HS-27A (cell line): ENCODE measurements around the gene GMDS.

ENCODE experiments used
- DNase-seq: peaks from one replicate; pipeline ENCODE4 v3.0.0-alpha.2; 2012; ENCODE audit warnings: low read depth, missing footprints

GMDS gene

GRCh38 chr6:1832844-1833787 is 412.3 kb downstream of the GMDS start:
- DNase-seq, result no peak

DNA sequence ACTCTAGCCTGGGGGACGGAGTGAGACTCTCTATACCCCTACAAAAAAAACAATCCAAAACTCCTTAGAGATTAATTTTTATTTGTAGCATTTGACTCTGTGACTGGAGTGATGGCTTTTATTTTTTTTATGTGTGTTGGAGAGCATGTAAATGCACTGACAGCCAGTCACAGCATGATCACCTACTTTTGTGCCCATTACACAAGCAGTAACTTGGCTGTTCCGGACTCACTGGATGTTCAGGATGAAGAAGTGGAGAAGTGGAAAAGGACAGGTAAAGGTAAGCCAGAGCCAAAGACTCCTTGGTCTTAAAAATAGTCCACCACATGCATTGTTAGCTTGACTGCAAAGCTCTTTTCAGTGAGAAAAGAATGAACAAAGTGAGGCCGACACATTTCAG is 413.0 kb downstream of the GMDS start:
- DNase-seq, result no peak

GRCh38 chr6:1827984-1828793 is 417.2 kb downstream of the GMDS start:
- DNase-seq, result no peak

- no peak for DNase-seq
These were observed 419.5 kb downstream of the GMDS start for GRCh38 chr6:1825926-1826325.

DNA sequence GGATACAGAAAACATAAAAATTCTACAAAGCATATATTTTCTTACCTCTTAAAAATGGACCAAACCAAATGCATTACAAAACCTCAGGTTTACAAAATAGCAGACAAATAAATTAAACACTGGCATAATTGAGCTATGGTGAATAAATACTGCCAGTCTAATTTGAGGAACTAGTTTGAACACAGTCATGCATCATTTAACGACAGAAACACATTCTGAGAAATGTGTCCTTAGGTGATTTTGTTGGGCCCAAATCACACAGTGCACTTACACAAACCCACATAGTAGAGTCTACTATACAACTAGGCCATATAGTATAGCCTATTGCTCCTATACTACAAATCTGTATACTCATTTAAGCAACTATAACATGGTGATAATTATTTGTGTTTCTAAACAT is 420.1 kb downstream of the GMDS start:
- no peak for DNase-seq

- DNase-seq, result no peak
These were observed 423.8 kb downstream of the GMDS start for GRCh38 chr6:1821513-1822183.

DNA sequence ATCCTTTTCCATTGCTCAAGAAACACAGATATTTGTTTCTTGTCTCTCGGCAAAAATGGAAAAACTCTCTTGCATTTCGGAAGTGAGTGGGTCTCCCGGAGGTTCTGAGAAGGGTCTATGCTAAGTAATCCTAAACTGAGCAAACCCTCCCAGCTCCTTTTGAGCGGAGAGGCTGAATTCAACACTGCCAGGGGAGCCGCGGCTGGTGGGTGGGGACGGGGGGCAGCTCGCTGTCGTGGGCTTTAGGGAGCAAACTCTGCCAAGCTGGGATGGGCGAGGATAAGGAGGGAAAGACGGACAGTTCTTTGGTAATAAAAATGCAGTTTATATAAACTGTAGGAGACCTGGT is 424.3 kb downstream of the GMDS start:
- DNase-seq, result no peak

- no peak for DNase-seq
These were observed 424.7 kb downstream of the GMDS start for GRCh38 chr6:1820714-1821113.

DNA sequence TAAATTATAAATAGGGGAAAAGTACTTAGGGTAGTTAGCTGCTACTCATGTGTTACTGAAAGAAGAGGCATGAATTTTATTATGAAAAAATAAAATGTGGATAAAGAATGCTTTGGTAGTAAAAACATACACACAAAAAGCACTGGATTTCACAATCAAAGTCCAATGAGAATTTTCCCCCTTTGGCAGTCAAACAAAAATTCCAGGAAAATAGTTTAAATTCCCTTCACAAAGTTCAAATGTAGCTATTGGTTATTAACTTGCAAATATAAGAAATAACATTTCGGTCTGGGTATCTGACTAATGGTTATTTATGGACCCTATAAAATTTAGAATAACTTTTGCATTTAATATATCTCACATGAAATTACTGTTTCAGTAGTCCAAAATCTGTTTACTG is 425.2 kb downstream of the GMDS start:
- no peak for DNase-seq

GRCh38 chr6:1819007-1819406 is 426.4 kb downstream of the GMDS start:
- no peak for DNase-seq

- DNase-seq, result no peak
These were observed 428.2 kb downstream of the GMDS start for GRCh38 chr6:1817033-1817761.

DNA sequence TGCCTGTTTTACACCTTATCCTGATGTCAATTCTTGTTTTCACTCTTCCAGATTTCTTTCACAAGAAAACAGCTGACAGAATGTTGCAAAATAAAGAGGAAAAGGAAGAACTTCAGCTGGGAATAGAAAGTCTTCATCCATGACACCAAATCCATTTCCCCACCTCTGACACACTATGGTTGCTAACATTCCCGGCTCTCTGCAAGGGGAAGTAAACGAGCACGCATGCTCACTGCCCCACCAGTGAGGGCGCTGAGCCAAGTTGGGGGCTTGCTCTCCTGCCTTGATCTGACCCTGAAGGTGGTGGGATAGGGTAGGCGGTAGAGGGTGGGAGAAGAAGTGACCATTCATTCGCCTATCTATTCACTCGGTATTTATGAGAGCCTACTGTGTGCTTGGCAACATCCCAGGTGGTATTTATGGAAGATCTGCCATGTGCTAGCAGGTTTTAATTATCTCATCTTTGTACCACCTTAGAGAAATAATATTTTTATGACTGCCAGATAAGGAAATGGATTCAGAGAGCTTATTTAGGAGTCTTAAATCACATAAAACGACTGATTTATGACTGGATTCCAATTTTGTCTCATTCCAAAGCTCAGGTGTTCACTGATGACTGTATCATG is 429.5 kb downstream of the GMDS start:
- no peak for DNase-seq

DNA sequence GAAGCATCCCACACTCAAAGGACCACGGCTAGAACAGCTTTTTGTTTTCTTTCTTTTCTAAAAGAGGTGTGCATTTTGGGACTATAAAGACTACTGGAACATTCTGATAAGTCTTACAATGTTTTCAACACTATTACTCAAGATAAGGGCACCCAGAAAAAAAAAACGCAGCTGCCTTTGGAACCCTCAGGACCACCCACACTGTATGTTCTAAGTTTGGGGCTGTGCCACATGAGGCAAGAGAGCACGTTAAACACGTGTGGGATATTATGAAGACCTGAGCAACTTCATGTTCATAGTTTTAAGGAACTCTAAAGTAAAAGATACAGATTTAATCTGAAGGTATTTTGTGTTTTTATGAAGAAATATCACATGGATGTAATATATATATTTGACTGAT is 431.1 kb downstream of the GMDS start:
- no peak for DNase-seq

- DNase-seq, result no peak
These were observed 432.9 kb downstream of the GMDS start for GRCh38 chr6:1812487-1812886.

- DNase-seq, result no peak
These were observed 433.4 kb downstream of the GMDS start for GRCh38 chr6:1812034-1812433.

GRCh38 chr6:1810880-1811279 is 434.5 kb downstream of the GMDS start:
- no peak for DNase-seq

- no peak for DNase-seq
These were observed 436.0 kb downstream of the GMDS start for GRCh38 chr6:1809291-1809988.

- no peak for DNase-seq
These were observed 438.5 kb downstream of the GMDS start for GRCh38 chr6:1806935-1807334.

DNA sequence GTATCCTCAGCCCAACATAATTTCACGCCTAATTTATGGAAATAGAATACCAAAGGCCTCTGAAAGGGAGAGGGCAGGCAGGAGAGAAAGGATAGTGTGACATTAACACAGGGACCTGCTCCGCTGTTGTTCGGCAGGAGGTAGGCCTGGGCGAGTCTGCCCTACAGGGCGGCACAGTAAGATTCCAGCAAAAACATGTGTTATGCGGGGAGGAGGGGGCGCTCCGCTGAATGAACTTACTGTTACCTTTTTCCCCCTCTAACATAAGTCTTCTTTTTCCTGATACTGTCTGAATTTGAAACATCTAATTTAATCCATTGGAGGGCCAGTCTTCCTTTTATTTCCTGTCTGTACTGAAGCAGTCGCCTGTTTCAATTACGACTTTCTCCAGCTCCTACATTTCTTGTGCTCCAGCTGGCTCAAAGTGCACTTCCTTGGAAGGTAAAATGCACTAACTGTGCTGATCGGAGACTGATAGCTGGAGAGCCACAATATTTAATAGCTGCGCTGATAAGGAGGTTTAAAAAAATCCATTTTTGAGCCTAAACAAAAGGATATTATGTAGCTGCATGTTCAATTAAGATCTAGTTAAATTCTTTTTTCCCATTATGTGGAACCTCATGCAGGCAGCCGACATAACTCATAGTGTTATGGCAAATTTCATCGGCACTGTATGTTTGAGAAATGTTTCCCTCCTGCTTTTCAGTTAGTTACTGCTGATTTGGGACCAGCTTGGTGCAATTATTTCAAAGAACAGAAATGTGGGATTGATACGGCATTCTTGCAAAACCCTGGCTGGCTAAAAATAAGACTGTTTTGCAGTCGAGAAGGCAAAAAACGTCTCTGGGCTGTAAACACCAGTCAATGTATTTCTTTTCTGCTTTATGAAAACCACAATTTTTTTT is 442.7 kb downstream of the GMDS start:
- no peak for DNase-seq

GRCh38 chr6:1801401-1801800 is 444.0 kb downstream of the GMDS start:
- no peak for DNase-seq
